ENCODE results near the gene NHLRC2. TPM values are rescaled to one million over a fixed set of nuclear protein-coding genes. Genes with fewer than 3 reads are reported as not detected.

The NHLRC2 gene
- total and polyA plus RNA-seq, 2 donors (not counting 3 experiments of a cell fraction or from before 2014, with no cell fraction given) = 5.2 to 28.2 TPM

GRCh38 chr10:113867904-113868303 is 13.4 kb downstream of the NHLRC2 start:
- TF ChIP-seq EZH2 (IDR thresholded peaks at IDR 0.05; ENCODE audit: borderline replicate concordance, low read depth, low read length, severe bottlenecking) (no peak), POLR2A (IDR thresholded peaks at IDR 0.05; ENCODE audit: low read depth, low read length) (no peak), MYC (IDR thresholded peaks at IDR 0.05; ENCODE audit: low read depth, low read length) (no peak), FOS (IDR thresholded peaks at IDR 0.05; ENCODE audit: borderline replicate concordance, insufficient read depth, low read length) (no peak), JUN (IDR thresholded peaks at IDR 0.05; ENCODE audit: borderline replicate concordance, insufficient read depth, insufficient read length, low read depth) (no peak), POLR2AphosphoS5 (IDR thresholded peaks at IDR 0.05; ENCODE audit: insufficient read depth, low read depth, low read length) (no peak), GATA2 (IDR thresholded peaks at IDR 0.05; ENCODE audit: insufficient read depth, insufficient read length, low read depth, low read length) (no peak)
- TF ChIP-seq, protein P1, sequence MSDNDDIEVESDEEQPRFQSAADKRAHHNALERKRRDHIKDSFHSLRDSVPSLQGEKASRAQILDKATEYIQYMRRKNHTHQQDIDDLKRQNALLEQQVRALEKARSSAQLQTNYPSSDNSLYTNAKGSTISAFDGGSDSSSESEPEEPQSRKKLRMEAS (IDR thresholded peaks at IDR 0.05; ENCODE audit: insufficient read depth, insufficient read length) = no peak
- TF ChIP-seq, protein P2, sequence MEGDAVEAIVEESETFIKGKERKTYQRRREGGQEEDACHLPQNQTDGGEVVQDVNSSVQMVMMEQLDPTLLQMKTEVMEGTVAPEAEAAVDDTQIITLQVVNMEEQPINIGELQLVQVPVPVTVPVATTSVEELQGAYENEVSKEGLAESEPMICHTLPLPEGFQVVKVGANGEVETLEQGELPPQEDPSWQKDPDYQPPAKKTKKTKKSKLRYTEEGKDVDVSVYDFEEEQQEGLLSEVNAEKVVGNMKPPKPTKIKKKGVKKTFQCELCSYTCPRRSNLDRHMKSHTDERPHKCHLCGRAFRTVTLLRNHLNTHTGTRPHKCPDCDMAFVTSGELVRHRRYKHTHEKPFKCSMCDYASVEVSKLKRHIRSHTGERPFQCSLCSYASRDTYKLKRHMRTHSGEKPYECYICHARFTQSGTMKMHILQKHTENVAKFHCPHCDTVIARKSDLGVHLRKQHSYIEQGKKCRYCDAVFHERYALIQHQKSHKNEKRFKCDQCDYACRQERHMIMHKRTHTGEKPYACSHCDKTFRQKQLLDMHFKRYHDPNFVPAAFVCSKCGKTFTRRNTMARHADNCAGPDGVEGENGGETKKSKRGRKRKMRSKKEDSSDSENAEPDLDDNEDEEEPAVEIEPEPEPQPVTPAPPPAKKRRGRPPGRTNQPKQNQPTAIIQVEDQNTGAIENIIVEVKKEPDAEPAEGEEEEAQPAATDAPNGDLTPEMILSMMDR (IDR thresholded peaks at IDR 0.05; ENCODE audit: extremely low read depth in 1 of 2, insufficient read depth in 1 of 2, low read depth in 1 of 2, low read length in 2 of 2) = no peak
- no peak for FAIRE-seq
- Histone ChIP-seq H2AFZ (ENCODE audit: low read depth, low read length) (no peak overlapping the region), H3K4me1 (ENCODE audit: control insufficient read depth, extremely low read depth, insufficient read depth, low read length) (no peaks in the 10 kb centered on the region), H3K9ac (replicated peaks; ENCODE audit: extremely low read depth, insufficient read depth, low read length) (no peak overlapping the region), H3K9me3 (replicated peaks; ENCODE audit: control insufficient read depth, insufficient read depth, low read length) (no peaks in the 10 kb centered on the region), H3K79me2 (ENCODE audit: control insufficient read depth, insufficient read depth, low read length) (peaks cover 36% of the 10 kb centered on the region), H3K36me3 (ENCODE audit: control insufficient read depth in 2 of 2, extremely low read depth in 1 of 2, insufficient read depth in 2 of 2, low read length in 2 of 2) (no peaks in the 10 kb centered on the region), H4K20me1 (replicated peaks; ENCODE audit: control insufficient read depth, extremely low read depth, insufficient read depth, low read length) (no peaks in the 10 kb centered on the region), H3K4me2 (ENCODE audit: insufficient read depth, low read length) (no peak overlapping the region), H3K27ac (ENCODE audit: insufficient read depth, low read depth, low read length) (no peak overlapping the region), H3K9me1 (replicated peaks; ENCODE audit: control insufficient read depth, extremely low read depth, insufficient read depth, low read length) (no peaks in the 10 kb centered on the region), H3K4me3 (replicated peaks in 1 of 3; ENCODE audit: insufficient read depth in 1 of 3, low read depth in 1 of 3, low read length in 3 of 3) (no peak overlapping the region), H3K27me3 (ENCODE audit: control insufficient read depth in 2 of 2, insufficient read depth in 2 of 2, low read length in 2 of 2) (no peaks in the 10 kb centered on the region)
- ChIA-PET POLR2A (no interaction called here), CTCF (no interaction called here)
- no peak for DNase-seq (ENCODE audit: low read depth, low spot score)
- BruUV-seq (replicated peaks) = no TSS peak
- dilution Hi-C loops (cut with MboI; ENCODE audit: extremely low pct_ligation_motif_present, low sequenced_read_pairs) (no loop called here), intact Hi-C loops (cut with micrococcal nuclease) (no loop called here)

Measured in endothelial cell of umbilical vein (primary cell).